Measurements from ENCODE around the gene MRTFB. TPM values are rescaled to one million over a fixed set of nuclear protein-coding genes. Genes with fewer than 3 reads are reported as not detected.

MRTFB gene
- total RNA-seq, 1 donor from 2014 or later, result 32.5 TPM

- peak; percentile 67 for DNase-seq
These were observed 238.1 kb downstream of the MRTFB start for GRCh38 chr16:14309001-14309886.

GRCh38 chr16:14309906-14310305 is 238.8 kb downstream of the MRTFB start:
- DNase-seq, result no peak

GRCh38 chr16:14310519-14310991 is 239.4 kb downstream of the MRTFB start:
- no peak for DNase-seq

GRCh38 chr16:14314116-14314515 is 243.0 kb downstream of the MRTFB start:
- no peak for DNase-seq

GRCh38 chr16:14315683-14316320 is 244.7 kb downstream of the MRTFB start:
- no peak for DNase-seq

Small RNA genes lying within 50 kb of the gene (small RNA-seq; reads per million reads assigned to genes)
- 34.4 reads per million, percentile 95 among the genes with 10 or more reads in this experiment for gene MIR193B (ENCODE audit: low replicate concordance)
- 0.14 reads per million for gene MIR365A (ENCODE audit: low replicate concordance)
- gene RF00019 (ENCODE audit: low replicate concordance), result not detected

Other genes starting within 250 kb of the MRTFB start
- gene ERCC4, start 151.2 kb upstream of the MRTFB start, total RNA-seq, result 7.6 TPM

Data from skin of body (tissue), 3 donors.